GM19023 (cell line): ENCODE measurements around the gene RCE1.
"Not testable (repeated sequence)": the region's sequence is repeated elsewhere in the genome, so short reads cannot be mapped to it uniquely, and the experiment has no call there.

ENCODE experiments used
- ATAC-seq: cut with Tn5 transposase; IDR thresholded peaks from one replicate; pipeline ENCODE4 v1.9.1; 2021; ENCODE audit warnings: mild to moderate bottlenecking, moderate library complexity; ENCODE audit not compliant: unreplicated experiment

Gene RCE1

GRCh38 chr11:66842896-66843775 is at the start of gene RCE1:
Gene RCE1 (plus strand): TSS chr11:66843441. CDS start chr11:66843456, 15 bp downstream.
- ATAC-seq, result peak; percentile 83

- not testable (repeated sequence) for ATAC-seq
Observed at GRCh38 chr11:66799815-66800214, 43.4 kb upstream of the RCE1 start.

- ATAC-seq, result no peak
Observed at GRCh38 chr11:66800720-66801428, 42.4 kb upstream of the RCE1 start.

- ATAC-seq, result no peak
Observed at GRCh38 chr11:66809592-66809991, 33.6 kb upstream of the RCE1 start.

GRCh38 chr11:66810576-66811185 is 32.6 kb upstream of the RCE1 start:
- ATAC-seq, result no peak

- no peak for ATAC-seq
Observed at GRCh38 chr11:66814678-66815077, 28.6 kb upstream of the RCE1 start.

- no peak for ATAC-seq
Observed at GRCh38 chr11:66815646-66816045, 27.6 kb upstream of the RCE1 start.

- ATAC-seq, result no peak
Observed at GRCh38 chr11:66818231-66818955, 24.8 kb upstream of the RCE1 start.

- no peak for ATAC-seq
Observed at GRCh38 chr11:66820381-66820780, 22.9 kb upstream of the RCE1 start.

GRCh38 chr11:66820901-66821300 is 22.3 kb upstream of the RCE1 start:
- no peak for ATAC-seq

- no peak for ATAC-seq
Observed at GRCh38 chr11:66823700-66824099, 19.5 kb upstream of the RCE1 start.

GRCh38 chr11:66824573-66824972 is 18.7 kb upstream of the RCE1 start:
- ATAC-seq, result not testable (repeated sequence)

GRCh38 chr11:66834539-66834845 is 8.7 kb upstream of the RCE1 start:
- ATAC-seq, result no peak

GRCh38 chr11:66834943-66835342 is 8.3 kb upstream of the RCE1 start:
- ATAC-seq, result no peak

- ATAC-seq, result no peak
Observed at GRCh38 chr11:66835768-66836405, 7.4 kb upstream of the RCE1 start.

- no peak for ATAC-seq
Observed at GRCh38 chr11:66840317-66841091, 2.7 kb upstream of the RCE1 start.

GRCh38 chr11:66841861-66842260 is 1.4 kb upstream of the RCE1 start:
- no peak for ATAC-seq

- ATAC-seq, result no peak
Observed at GRCh38 chr11:66842501-66842895, 743 bp upstream of the RCE1 start.

- ATAC-seq, result no peak
Observed at GRCh38 chr11:66843776-66844495, 695 bp downstream of the RCE1 start.
